GM19025 (cell line): ENCODE measurements around the gene TCP11L1.
A peak's percentile ranks its signal among the peaks of the same experiment; 100 is the strongest.
"Not testable (repeated sequence)": the region's sequence is repeated elsewhere in the genome, so short reads cannot be mapped to it uniquely, and the experiment has no call there.

Experiments used
- ATAC-seq: cut with Tn5 transposase; IDR thresholded peaks from one replicate; pipeline ENCODE4 v1.9.1; 2021; ENCODE audit warnings: mild to moderate bottlenecking, low read depth, moderate library complexity; ENCODE audit not compliant: unreplicated experiment

TCP11L1 gene

GRCh38 chr11:33028537-33028914 is 10.8 kb upstream of the TCP11L1 start:
- ATAC-seq, result no peak

GRCh38 chr11:33029218-33029617 is 10.2 kb upstream of the TCP11L1 start:
- not testable (repeated sequence) for ATAC-seq

GRCh38 chr11:33033493-33033892 is 5.9 kb upstream of the TCP11L1 start:
- ATAC-seq, result no peak

GRCh38 chr11:33035011-33035410 is 4.4 kb upstream of the TCP11L1 start:
- no peak for ATAC-seq

GRCh38 chr11:33040033-33040861 is 875 bp downstream of the TCP11L1 start:
- no peak for ATAC-seq

GRCh38 chr11:33040862-33041453 is 1.6 kb downstream of the TCP11L1 start:
- no peak for ATAC-seq

GRCh38 chr11:33043221-33043830 is 4.0 kb downstream of the TCP11L1 start:
- ATAC-seq, result no peak

- ATAC-seq, result no peak
Measured at GRCh38 chr11:33044285-33044756, 4.9 kb downstream of the TCP11L1 start.

GRCh38 chr11:33045551-33046255 is 6.3 kb downstream of the TCP11L1 start:
- no peak for ATAC-seq

- not testable (repeated sequence) for ATAC-seq
Measured at GRCh38 chr11:33048701-33049100, 9.3 kb downstream of the TCP11L1 start.

- ATAC-seq, result not testable (repeated sequence)
Measured at GRCh38 chr11:33049565-33050408, 10.4 kb downstream of the TCP11L1 start.

GRCh38 chr11:33052231-33052630 is 12.9 kb downstream of the TCP11L1 start:
- ATAC-seq, result no peak

GRCh38 chr11:33055375-33055774 is 16.0 kb downstream of the TCP11L1 start:
- ATAC-seq, result no peak

- no peak for ATAC-seq
Measured at GRCh38 chr11:33057284-33057683, 17.9 kb downstream of the TCP11L1 start.

- no peak for ATAC-seq
Measured at GRCh38 chr11:33059331-33060007, 20.1 kb downstream of the TCP11L1 start.

- no peak for ATAC-seq
Measured at GRCh38 chr11:33060271-33060670, 20.9 kb downstream of the TCP11L1 start.

GRCh38 chr11:33062137-33062536 is 22.8 kb downstream of the TCP11L1 start:
- no peak for ATAC-seq

- peak; percentile 40 for ATAC-seq
Measured at GRCh38 chr11:33063326-33063881, 24.0 kb downstream of the TCP11L1 start.
